Right lobe of liver (tissue), 4 donors: ENCODE measurements around the gene WSCD2.

Experiments used
- POLR2A ChIP-seq: fragments of 450-650 bp; IDR thresholded peaks from one replicate; pipeline ENCODE4 v1.6.1; 2017; ENCODE audit warnings: antibody characterized with exemption, mild to moderate bottlenecking
- TF ChIP-seq, protein P1 (sequence below), 4 donors: fragments of 200-600 bp in 3 of 4; fragments of 450-650 bp in 1 of 4; IDR thresholded peaks; one replicate each; pipeline versions ENCODE4 v1.5.1 to v1.8.0; 2016 to 2022; ENCODE audit warnings: antibody characterized with exemption in 4 of 4, mild to moderate bottlenecking in 2 of 4
- donor health status: DM: no; HTN: no; CAD: no.
- donor health status: DM: no; HTN: no; CAD: no.
- donor health status: DM: no; HTN: yes; CAD: no.

DNA sequence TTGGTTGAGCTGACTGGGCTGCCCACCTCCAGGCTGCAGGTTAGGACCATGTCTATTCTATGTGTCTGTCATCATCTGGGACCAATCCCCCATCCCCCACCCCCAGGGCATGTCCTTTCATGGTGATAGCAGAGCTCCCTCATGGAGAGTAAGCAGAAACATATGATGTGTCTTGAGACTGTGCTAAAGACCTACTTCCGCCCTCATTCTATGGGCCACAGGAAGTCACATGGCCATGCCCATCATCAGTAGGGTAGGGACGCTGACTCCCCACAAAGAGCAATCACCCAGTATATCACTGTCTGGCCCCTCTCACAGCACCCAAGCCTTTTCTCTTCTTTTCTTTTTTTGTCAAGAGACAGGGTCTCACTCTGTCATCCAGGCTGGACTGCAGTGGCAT lies 110.3 kb downstream of the WSCD2 start:
- TF ChIP-seq, protein P1, sequence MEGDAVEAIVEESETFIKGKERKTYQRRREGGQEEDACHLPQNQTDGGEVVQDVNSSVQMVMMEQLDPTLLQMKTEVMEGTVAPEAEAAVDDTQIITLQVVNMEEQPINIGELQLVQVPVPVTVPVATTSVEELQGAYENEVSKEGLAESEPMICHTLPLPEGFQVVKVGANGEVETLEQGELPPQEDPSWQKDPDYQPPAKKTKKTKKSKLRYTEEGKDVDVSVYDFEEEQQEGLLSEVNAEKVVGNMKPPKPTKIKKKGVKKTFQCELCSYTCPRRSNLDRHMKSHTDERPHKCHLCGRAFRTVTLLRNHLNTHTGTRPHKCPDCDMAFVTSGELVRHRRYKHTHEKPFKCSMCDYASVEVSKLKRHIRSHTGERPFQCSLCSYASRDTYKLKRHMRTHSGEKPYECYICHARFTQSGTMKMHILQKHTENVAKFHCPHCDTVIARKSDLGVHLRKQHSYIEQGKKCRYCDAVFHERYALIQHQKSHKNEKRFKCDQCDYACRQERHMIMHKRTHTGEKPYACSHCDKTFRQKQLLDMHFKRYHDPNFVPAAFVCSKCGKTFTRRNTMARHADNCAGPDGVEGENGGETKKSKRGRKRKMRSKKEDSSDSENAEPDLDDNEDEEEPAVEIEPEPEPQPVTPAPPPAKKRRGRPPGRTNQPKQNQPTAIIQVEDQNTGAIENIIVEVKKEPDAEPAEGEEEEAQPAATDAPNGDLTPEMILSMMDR (IDR thresholded peaks at IDR 0.05): no peak
- no peak for TF ChIP-seq POLR2A
